8988T (cell line): ENCODE data around the gene KREMEN1.

Experiments
- DNase-seq: peaks from one replicate; pipeline ENCODE4 v3.0.0; 2011

The KREMEN1 gene

DNA sequence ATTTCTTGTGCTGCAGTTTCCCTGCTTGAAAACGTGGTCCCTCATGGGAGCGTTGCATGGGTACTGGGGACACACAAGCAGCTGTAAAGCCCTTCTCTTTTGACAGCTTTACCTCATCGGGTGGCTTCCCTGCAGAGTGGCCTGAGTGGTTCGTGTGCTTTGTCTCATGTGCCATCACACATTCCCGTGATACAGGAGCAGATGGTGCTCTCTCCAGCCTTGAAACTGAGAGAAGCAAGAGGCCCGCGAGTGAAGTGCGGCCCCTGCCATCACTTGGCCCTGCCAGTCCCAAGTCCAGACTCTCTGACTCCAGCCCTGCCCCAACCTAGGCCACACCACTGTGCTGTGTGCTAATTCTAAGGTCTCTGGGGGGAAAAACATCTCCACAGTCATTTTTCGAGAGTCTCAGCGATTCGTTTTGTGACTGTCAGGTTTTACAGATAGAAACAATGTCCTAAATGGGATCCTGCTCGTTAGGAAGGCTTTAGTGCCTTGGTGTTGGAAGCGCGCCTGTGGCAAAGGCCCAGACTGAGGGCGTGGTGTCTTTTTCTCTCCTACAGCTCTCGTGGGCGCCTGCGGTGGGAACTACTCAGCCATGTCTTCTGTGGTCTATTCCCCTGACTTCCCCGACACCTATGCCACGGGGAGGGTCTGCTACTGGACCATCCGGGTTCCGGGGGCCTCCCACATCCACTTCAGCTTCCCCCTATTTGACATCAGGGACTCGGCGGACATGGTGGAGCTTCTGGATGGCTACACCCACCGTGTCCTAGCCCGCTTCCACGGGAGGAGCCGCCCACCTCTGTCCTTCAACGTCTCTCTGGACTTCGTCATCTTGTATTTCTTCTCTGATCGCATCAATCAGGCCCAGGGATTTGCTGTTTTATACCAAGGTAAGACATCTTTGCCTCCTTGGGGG lies 64.2 kb downstream of the KREMEN1 start:
- no peak for DNase-seq

- DNase-seq: no peak
These were observed 65.9 kb downstream of the KREMEN1 start for GRCh38 chr22:29138556-29139305.

DNA sequence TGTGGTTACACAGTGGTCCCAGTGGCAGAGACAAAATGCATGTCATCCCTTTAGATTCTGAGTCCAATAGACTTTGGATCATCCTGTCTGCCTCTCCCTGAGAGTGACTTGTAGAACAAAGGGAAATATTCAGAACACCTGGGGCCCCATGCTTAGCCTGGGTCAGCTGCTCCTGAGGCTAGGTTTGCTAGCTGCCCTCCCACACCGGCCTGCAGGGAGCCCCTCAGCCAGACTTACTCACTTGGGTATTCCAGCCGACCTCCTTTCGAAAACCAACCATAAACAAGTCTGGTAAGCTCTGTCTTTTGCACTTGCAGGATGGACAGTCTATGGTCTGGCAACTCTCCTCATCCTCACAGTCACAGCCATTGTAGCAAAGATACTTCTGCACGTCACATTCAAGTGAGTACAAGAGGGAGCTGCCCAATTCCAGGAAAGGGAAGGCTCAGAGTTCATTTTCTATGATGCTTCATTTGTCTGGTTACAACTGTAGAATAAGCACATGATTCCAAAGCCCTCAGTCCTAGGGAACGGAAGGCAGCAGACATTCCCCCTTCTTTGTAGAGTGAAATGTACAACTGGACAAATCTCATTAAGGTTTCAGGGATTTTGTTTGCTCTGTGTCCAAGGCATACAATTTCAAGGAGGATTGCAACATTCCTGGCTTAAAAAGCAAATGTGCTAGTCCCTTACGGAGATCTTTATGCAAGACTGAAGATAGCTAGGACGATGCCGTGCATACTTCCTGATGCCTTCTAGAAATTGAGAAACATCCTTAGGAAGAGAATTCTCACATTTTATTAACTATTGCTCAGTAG lies 67.3 kb downstream of the KREMEN1 start:
- DNase-seq: no peak

DNA sequence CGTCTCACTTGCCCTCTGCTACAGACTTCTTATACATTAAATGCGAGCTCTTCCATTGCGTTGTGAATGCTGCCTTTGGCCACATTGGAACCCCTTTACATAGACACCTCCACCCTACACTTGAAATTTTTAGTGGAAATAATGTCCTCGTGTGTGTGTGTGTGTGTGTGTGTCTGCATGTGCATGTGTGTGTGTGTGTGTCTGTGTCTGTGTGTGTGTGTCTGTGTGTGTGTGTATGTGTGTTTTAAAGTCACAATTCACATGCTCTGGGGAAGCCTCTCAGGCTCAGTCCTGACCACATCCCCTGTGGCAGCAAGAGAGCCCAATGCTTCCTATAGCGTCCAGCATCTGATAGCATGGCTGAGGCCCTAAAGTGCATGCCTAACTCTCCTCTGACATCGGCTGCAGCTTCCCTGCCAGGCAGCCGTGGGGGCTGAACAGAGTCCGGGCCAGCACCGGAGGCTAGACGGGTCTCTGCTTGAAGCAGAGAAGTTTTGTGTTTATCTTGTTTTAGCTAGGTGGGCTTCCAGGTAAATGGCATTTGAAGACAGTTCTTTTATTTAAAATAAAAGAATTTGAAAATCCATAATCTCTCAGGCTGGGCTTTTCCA lies 68.3 kb downstream of the KREMEN1 start:
- no peak for DNase-seq

DNA sequence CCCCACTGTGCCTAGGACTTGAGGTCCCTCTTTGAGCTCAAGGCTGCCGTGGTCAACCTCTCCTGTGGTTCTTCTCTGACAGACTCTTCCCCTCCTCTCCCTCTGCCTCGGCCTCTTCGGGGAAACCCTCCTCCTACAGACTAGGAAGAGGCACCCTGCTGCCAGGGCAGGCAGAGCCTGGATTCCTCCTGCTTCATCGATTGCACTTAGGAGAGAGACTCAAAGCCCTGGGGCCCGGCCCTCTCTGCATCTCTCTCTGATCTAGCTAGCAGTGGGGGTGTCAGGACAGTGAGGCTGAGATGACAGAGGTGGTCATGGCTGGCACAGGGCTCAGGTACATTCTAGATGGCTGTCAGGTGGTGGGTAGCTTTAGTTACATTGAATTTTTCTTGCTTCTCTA lies 69.3 kb downstream of the KREMEN1 start:
- no peak for DNase-seq

DNA sequence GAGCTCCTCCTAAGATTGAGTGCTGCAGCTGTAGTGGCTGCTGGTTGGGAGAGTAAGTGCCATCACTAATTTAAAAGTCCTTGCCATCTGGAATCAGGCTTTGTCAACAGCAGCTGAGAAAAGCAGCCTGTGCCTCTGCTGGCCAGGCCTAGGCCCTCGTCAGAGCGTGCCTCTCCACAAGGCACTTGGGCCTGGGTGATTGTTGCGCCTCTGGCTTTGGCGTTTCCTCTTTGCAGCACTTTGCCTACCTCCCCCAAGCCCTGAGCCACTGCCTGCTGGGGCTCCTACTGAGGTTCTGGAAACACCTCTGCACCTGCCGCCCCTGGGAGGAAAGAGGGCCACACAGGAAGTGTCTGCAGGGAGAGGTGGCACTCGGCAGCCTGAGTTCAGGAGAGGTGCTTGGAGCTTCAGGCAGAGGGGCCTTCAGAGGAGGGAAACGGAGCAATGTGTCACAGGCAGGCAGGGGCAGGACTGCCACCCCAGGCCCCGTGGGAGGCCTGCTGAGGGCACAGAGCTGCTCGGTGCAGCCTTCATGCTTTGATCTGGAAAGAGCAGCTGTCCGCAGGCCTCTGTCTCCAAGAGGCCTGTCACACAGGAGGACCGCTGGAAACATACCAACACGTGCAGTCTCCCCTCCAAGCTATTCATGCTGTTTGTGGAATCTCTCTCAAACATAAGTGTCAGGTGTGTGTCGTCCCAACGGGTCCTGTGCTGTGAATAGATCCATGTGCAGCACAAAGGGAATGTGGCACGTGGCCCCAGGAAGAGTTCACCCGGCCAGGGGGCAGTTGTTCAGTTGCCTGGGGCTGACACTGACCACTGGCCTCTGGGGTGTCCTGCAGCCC lies 71.3 kb downstream of the KREMEN1 start:
- no peak for DNase-seq

GRCh38 chr22:29144786-29145160 lies 71.9 kb downstream of the KREMEN1 start:
- DNase-seq: no peak

GRCh38 chr22:29145321-29146072 lies 72.7 kb downstream of the KREMEN1 start:
- DNase-seq: no peak

GRCh38 chr22:29146091-29146560 lies 73.3 kb downstream of the KREMEN1 start:
- no peak for DNase-seq

- DNase-seq: no peak
These were observed 73.9 kb downstream of the KREMEN1 start for GRCh38 chr22:29146771-29147170.

- no peak for DNase-seq
These were observed 74.6 kb downstream of the KREMEN1 start for GRCh38 chr22:29147331-29147899.

DNA sequence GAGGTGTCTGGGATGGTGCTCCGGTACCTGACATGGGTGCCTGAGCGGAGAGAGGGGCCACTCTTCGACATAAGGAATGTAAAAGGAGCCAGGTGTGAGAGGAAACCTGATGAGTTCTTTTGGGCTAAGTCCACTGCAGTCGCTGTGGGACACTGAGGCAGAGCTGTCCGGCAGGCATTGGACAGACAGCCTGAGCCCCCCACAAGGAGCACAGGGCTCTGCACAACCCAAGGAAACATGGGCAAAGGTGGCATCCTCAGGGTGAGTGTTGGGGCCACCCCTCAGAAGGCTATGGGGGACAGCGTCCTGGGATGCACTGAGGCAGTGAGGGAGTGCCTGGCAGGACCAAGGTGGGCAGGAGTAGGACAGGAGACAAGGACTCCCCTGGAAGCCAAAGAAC lies 75.2 kb downstream of the KREMEN1 start:
- no peak for DNase-seq

DNA sequence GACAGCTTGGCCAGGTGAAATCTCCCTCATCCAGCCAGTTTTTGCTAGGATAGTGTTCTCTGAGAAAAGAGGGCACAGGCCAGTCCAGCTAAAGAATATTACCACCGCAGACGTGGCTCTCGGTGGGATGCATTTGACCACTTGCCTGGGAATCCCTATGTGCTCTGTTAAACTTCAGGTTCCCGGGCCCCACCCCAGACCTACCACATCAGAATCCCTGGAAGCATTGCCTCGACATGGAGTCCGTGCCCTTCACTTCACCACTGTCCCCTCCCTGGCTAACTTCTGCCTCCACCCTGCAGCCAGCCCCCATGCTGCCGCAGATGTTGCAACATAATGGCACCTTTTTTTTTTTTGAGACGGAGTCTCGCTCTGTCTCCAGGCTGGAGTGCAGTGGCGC lies 76.0 kb downstream of the KREMEN1 start:
- no peak for DNase-seq

DNA sequence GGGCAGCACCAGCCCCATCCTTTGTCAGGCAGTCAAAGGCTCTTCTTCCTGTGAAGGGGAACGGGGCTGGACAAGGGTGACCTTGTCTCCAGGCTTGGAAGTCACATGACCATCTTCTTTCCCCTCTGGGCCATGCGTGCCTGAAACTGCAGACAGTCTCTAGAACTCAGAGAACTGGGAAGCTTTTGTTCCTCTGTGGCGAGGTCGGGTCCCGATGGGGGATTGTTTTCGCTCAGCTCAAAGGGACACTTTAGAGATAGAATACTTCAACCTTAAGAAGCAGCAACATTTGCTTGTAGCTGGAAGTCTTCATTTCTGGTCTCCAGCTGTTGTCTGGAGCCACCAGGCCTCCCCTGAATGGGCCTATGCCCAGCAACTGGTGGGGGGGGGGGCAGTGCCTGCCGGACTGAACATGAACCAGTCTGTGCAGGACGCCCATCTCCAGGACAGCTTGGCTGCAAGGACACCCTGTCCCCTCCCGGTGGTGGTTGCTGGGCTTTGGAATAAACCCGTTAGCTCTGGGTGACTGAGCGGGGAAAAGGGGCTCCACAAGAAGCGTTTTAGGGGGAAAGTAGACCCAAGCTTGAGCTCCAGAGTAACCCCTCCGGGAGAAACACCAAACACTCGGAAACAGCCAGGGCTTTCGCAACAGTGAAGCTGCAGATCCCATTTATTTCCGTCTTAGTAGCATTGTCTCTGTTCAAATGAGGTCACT lies 77.2 kb downstream of the KREMEN1 start:
- DNase-seq: no peak

- no peak for DNase-seq
These were observed 77.9 kb downstream of the KREMEN1 start for GRCh38 chr22:29150701-29151100.

- DNase-seq: no peak
These were observed 78.5 kb downstream of the KREMEN1 start for GRCh38 chr22:29151316-29151715.

GRCh38 chr22:29152045-29152953 lies 79.5 kb downstream of the KREMEN1 start:
- DNase-seq: no peak

GRCh38 chr22:29152954-29153719 lies 80.3 kb downstream of the KREMEN1 start:
- no peak for DNase-seq
